ENCODE measurements around the gene PLCB3.
A peak's percentile ranks its signal among the peaks of the same experiment; 100 is the strongest.

The PLCB3 gene

GRCh38 chr11:64234647-64235379 is 16.5 kb upstream of the PLCB3 start:
- ChIA-PET CTCF (no interaction called here), POLR2A (interaction anchor here (1.0 to 5.3 kb wide), 4 partner anchors 10 to 15 kb away, joined by 4 to 59 read pairs (median 10); partner anchors contain the start of genes FKBP2 and PPP1R14B)
- DNase-seq (ENCODE audit: extremely low spot score) = no peak
- TF ChIP-seq BHLHE40 (IDR thresholded peaks at IDR 0.05; ENCODE audit: borderline replicate concordance) = no peak
- TF ChIP-seq CTBP1 (IDR thresholded peaks at IDR 0.05; ENCODE audit: borderline replicate concordance) = no peak
- TF ChIP-seq SP1 (IDR thresholded peaks at IDR 0.05) = no peak
- no peak for TF ChIP-seq L3MBTL2 (conservative IDR thresholded peaks at IDR 0.05)

GRCh38 chr11:64235437-64236161 is 15.7 kb upstream of the PLCB3 start:
- ChIA-PET CTCF (no interaction called here), POLR2A (interaction anchor here (2.5 to 2.8 kb wide), 2 partner anchors 11 to 14 kb away, joined by 8 to 12 read pairs; partner anchors contain the start of gene PPP1R14B)
- no peak for DNase-seq (ENCODE audit: extremely low spot score)
- TF ChIP-seq ARNT (IDR thresholded peaks at IDR 0.05) (no peak), PKNOX1 (IDR thresholded peaks at IDR 0.05) (peak; percentile 27; the same call in 1 of the 2 replicates)

GRCh38 chr11:64237484-64237951 is 13.8 kb upstream of the PLCB3 start:
- CTCF ChIA-PET = interaction anchor here (0.7 kb wide), 1 partner anchor 45 kb away, joined by 3 read pairs; no protein-coding TSS in a partner anchor
- POLR2A ChIA-PET = interaction anchor here (2.5 to 3.8 kb wide), 3 partner anchors 9 to 52 kb away, joined by 8 to 13 read pairs (median 12); partner anchors contain the start of genes PPP1R14B and STIP1
- TF ChIP-seq CTBP1 (IDR thresholded peaks at IDR 0.05; ENCODE audit: borderline replicate concordance) (no peak), HDGF (IDR thresholded peaks at IDR 0.05; ENCODE audit: borderline replicate concordance) (no peak), FOXM1 (IDR thresholded peaks at IDR 0.05; ENCODE audit: borderline replicate concordance) (no peak), NFRKB (IDR thresholded peaks at IDR 0.05) (no peak), ZNF384 (IDR thresholded peaks at IDR 0.05) (no peak), BHLHE40 (IDR thresholded peaks at IDR 0.05; ENCODE audit: borderline replicate concordance) (no peak), LEF1 (IDR thresholded peaks at IDR 0.05; ENCODE audit: borderline replicate concordance) (no peak), SP1 (IDR thresholded peaks at IDR 0.05) (no peak), L3MBTL2 (conservative IDR thresholded peaks at IDR 0.05) (no peak)
- no peak for DNase-seq (ENCODE audit: extremely low spot score)

- no peak for DNase-seq (ENCODE audit: extremely low spot score)
- TF ChIP-seq NFRKB (IDR thresholded peaks at IDR 0.05) = no peak
- POLR2A ChIA-PET = interaction anchor here (1.0 to 3.8 kb wide), 3 partner anchors 9 to 53 kb away, joined by 3 to 13 read pairs (median 10); partner anchors contain the start of genes NUDT22, PPP1R14B, STIP1 and TRPT1
- CTCF ChIA-PET = no interaction called here
Measured at GRCh38 chr11:64238076-64238475, 13.3 kb upstream of the PLCB3 start.

- ChIA-PET POLR2A (interaction anchor here (1.0 to 3.8 kb wide), 6 partner anchors 8 to 54 kb away, joined by 3 to 13 read pairs (median 4); partner anchors contain the start of genes NUDT22, PLCB3, PPP1R14B and STIP1), CTCF (interaction anchor here (1.2 to 1.7 kb wide), 2 partner anchors 34 to 66 kb away, joined by 3 to 4 read pairs; partner anchors contain the start of gene ESRRA)
- no peak for DNase-seq (ENCODE audit: extremely low spot score)
- TF ChIP-seq ARNT (IDR thresholded peaks at IDR 0.05) (no peak), TARDBP (IDR thresholded peaks at IDR 0.05) (no peak)
Measured at GRCh38 chr11:64238999-64239398, 12.3 kb upstream of the PLCB3 start.

- TF ChIP-seq SP1 (IDR thresholded peaks at IDR 0.05) = no peak
- TF ChIP-seq ARNT (IDR thresholded peaks at IDR 0.05) = no peak
- TF ChIP-seq FOXM1 (IDR thresholded peaks at IDR 0.05; ENCODE audit: borderline replicate concordance) = no peak
- TF ChIP-seq ELF4 (IDR thresholded peaks at IDR 0.05) = no peak
- TF ChIP-seq ZNF384 (IDR thresholded peaks at IDR 0.05) = no peak
- TF ChIP-seq L3MBTL2 (conservative IDR thresholded peaks at IDR 0.05) = no peak
- no peak for TF ChIP-seq NFRKB (IDR thresholded peaks at IDR 0.05)
- no peak for TF ChIP-seq BHLHE40 (IDR thresholded peaks at IDR 0.05; ENCODE audit: borderline replicate concordance)
- TF ChIP-seq LEF1 (IDR thresholded peaks at IDR 0.05; ENCODE audit: borderline replicate concordance) = no peak
- no peak for TF ChIP-seq PKNOX1 (IDR thresholded peaks at IDR 0.05)
- TF ChIP-seq CTBP1 (IDR thresholded peaks at IDR 0.05; ENCODE audit: borderline replicate concordance) = no peak
- ChIA-PET POLR2A (interaction anchor here (1.0 to 3.8 kb wide), 5 partner anchors 12 to 55 kb away, joined by 3 to 13 read pairs (median 4); partner anchors contain the start of genes NUDT22, PLCB3, STIP1 and TRPT1), CTCF (interaction anchor here (1.2 to 1.7 kb wide), 2 partner anchors 35 to 65 kb away, joined by 3 to 4 read pairs; partner anchors contain the start of gene ESRRA)
- no peak for DNase-seq (ENCODE audit: extremely low spot score)
Measured at GRCh38 chr11:64239662-64240434, 11.5 kb upstream of the PLCB3 start.
